GM12878 (cell line): ENCODE measurements around the gene PTPRN2. TPM values are rescaled to one million over a fixed set of nuclear protein-coding genes. Genes with fewer than 3 reads are reported as not detected.
A peak's percentile ranks its signal among the peaks of the same experiment; 100 is the strongest.

Source experiments
- ATAC-seq: fragments of 200-7000 bp; cut with Tn5 transposase; 3 replicates; pipeline ENCODE4 v1.9.1; 2020; ENCODE audit warnings: mild to moderate bottlenecking, moderate library complexity
- BruUV-seq: library from RNA; stranded (reverse); fragments of 400-500 nt; replicated peaks from 2 replicates; lab custom pipeline; 2021; lab: Mats Ljungman, UMichigan
- CTCF ChIA-PET: fragments of 300-600 bp; sonication (Branson Sonifier 250); formaldehyde crosslinking; extraction: SDS; loops from one replicate; lab custom pipeline; 2021; ENCODE audit warnings: inconsistent platforms; lab: Yijun Ruan, JAX
- POLR2A ChIA-PET: fragments of 350-600 bp; formaldehyde crosslinking; extraction: SDS; loops from one replicate; lab custom pipeline; 2021; ENCODE audit warnings: inconsistent platforms; lab: Charles Lee
- RAD21 ChIA-PET: fragments of 300-600 bp; sonication (Branson Sonifier 250); formaldehyde crosslinking; loops from one replicate; lab custom pipeline; 2023; ENCODE audit warnings: antibody characterized with exemption; ENCODE audit not compliant: unreplicated experiment; lab: Charles Lee
- SMC1A ChIA-PET: fragments of 300-600 bp; sonication (Branson Sonifier 250); formaldehyde crosslinking; loops from one replicate; lab custom pipeline; 2023; ENCODE audit not compliant: unreplicated experiment, uncharacterized antibody; lab: Charles Lee
- DNase-seq: peaks from one replicate; pipeline ENCODE4 v3.0.0-alpha.2; 2011; ENCODE audit warnings: low read depth, low spot score
- FAIRE-seq: peaks from 3 replicates; lab custom pipeline; 2011; peaks lifted over from hg19 to GRCh38; lab: Jason Lieb, UNC
- H2AFZ ChIP-seq: 2 replicates; pipeline ENCODE4 v1.6.0; 2011; ENCODE audit warnings: low read depth, low read length, control low read depth; ENCODE audit not compliant: control insufficient read depth
- H3K27ac ChIP-seq: 2 replicates; pipeline ENCODE4 v1.5.1; 2011; ENCODE audit warnings: control low read depth; ENCODE audit not compliant: control insufficient read depth, insufficient read depth
- H3K27me3 ChIP-seq, 2 experiments: replicated peaks in 1 of 2; 2 replicates each; pipeline versions ENCODE4 v1.6.0 to v1.6.1; 2011; ENCODE audit warnings: low read length in 1 of 2; ENCODE audit not compliant: control insufficient read depth in 2 of 2, insufficient read depth in 2 of 2
- H3K36me3 ChIP-seq, 2 experiments: 2 replicates each; pipeline ENCODE4 v1.5.1; 2011; ENCODE audit warnings: low read length in 1 of 2; ENCODE audit not compliant: control insufficient read depth in 2 of 2, insufficient read depth in 2 of 2
- H3K4me1 ChIP-seq: 2 replicates; pipeline ENCODE4 v1.6.1; 2011; ENCODE audit warnings: mild to moderate bottlenecking, low read length, moderate library complexity, mixed read lengths; ENCODE audit not compliant: control insufficient read depth, insufficient read depth
- H3K4me2 ChIP-seq: 2 replicates; pipeline ENCODE4 v1.6.0; 2011; ENCODE audit warnings: control low read depth; ENCODE audit not compliant: control insufficient read depth, insufficient read depth
- H3K4me3 ChIP-seq: fragments of 200-600 bp; sonication (generic); 2 replicates; pipeline ENCODE4 v1.5.1; 2016
- H3K79me2 ChIP-seq: 2 replicates; pipeline ENCODE4 v1.6.0; 2011; ENCODE audit warnings: low read length; ENCODE audit not compliant: control insufficient read depth, insufficient read depth
- H3K9ac ChIP-seq: 2 replicates; pipeline ENCODE4 v1.8.0; 2011; ENCODE audit warnings: low read length, control low read depth, mixed read lengths; ENCODE audit not compliant: control insufficient read depth, insufficient read depth
- H3K9me3 ChIP-seq: replicated peaks from 3 replicates; pipeline ENCODE4 v1.5.1; 2011; ENCODE audit warnings: mild to moderate bottlenecking, low read length; ENCODE audit not compliant: control insufficient read depth, insufficient read depth
- H4K20me1 ChIP-seq: 2 replicates; pipeline ENCODE4 v1.6.0; 2011; ENCODE audit not compliant: control insufficient read depth, insufficient read depth
- ASH2L ChIP-seq: fragments of 300-600, 200-600 bp; sonication (generic); IDR thresholded peaks from 2 replicates; pipeline ENCODE4 v1.6.1; 2017; ENCODE audit warnings: low read depth, mild to moderate bottlenecking, borderline replicate concordance
- CEBPZ ChIP-seq: fragments of 150-350 bp; IDR thresholded peaks from 2 replicates; pipeline ENCODE4 v1.6.1; 2016; ENCODE audit warnings: low read depth, low read length
- IRF5 ChIP-seq: fragments of 450-650 bp; IDR thresholded peaks from 2 replicates; pipeline ENCODE4 v1.6.1; 2017; ENCODE audit warnings: borderline replicate concordance
- KAT2A ChIP-seq: conservative IDR thresholded peaks from 2 replicates; pipeline ENCODE4 v1.6.1; 2011; ENCODE audit warnings: low read depth, low read length; ENCODE audit not compliant: control insufficient read depth
- LARP7 ChIP-seq: fragments of 450-650 bp; IDR thresholded peaks from 2 replicates; pipeline ENCODE4 v1.6.1; 2017; ENCODE audit warnings: mild to moderate bottlenecking
- MEF2B ChIP-seq: fragments of 450-650 bp; IDR thresholded peaks from 2 replicates; pipeline ENCODE4 v1.6.1; 2018; ENCODE audit warnings: mild to moderate bottlenecking, moderate library complexity; ENCODE audit not compliant: partially characterized antibody, poor library complexity, severe bottlenecking
- NFIC ChIP-seq: IDR thresholded peaks from 2 replicates; pipeline ENCODE4 v1.6.1; 2012; ENCODE audit warnings: low read depth, mild to moderate bottlenecking, inconsistent platforms, low read length, moderate library complexity
- NR2C1 ChIP-seq: fragments of 450-650 bp; IDR thresholded peaks from 2 replicates; pipeline ENCODE4 v1.6.1; 2017; ENCODE audit warnings: antibody characterized with exemption, mild to moderate bottlenecking, moderate library complexity
- REST ChIP-seq: IDR thresholded peaks from 2 replicates; pipeline ENCODE4 v1.6.1; 2012; ENCODE audit warnings: mild to moderate bottlenecking, low read depth, low read length
- SMC3 ChIP-seq: IDR thresholded peaks from 2 replicates; pipeline ENCODE4 v1.6.1; 2011; ENCODE audit warnings: low read length, improper control_type of control experiment, borderline replicate concordance
- ZZZ3 ChIP-seq: IDR thresholded peaks from 2 replicates; pipeline ENCODE4 v1.6.1; 2011; ENCODE audit warnings: low read depth; ENCODE audit not compliant: control insufficient read depth, insufficient read length
- WGBS: methylation state at CpG from one replicate; pipeline ENCODE4 v1.1.6; 2016; ENCODE audit warnings: low lambda C conversion rate; ENCODE audit not compliant: insufficient replicate concordance, insufficient coverage; ENCODE audit errors: missing lambda C conversion rate; 5-methylcytosine and 5-hydroxymethylcytosine counted together
- in situ Hi-C: fragments of 300-500 bp; cut with MboI; formaldehyde crosslinking; loops from 9 replicates; pipeline ENCODE4 v1.14.3; 2018; ENCODE audit warnings: mixed read lengths
- intact Hi-C: fragments of 100-400 bp; cut with micrococcal nuclease; formaldehyde crosslinking; loops from one replicate; pipeline ENCODE4 v1.14.2; 2022; ENCODE audit not compliant: unreplicated experiment
- polyA plus RNA-seq, 11 experiments: library from polyadenylated mRNA; depleted of rRNA in 4 of 11; unstranded in 6 of 11; stranded (reverse) in 5 of 11; fragments of >200 nt; fragmentation: Nextera tagmentation in 4 of 11; fragmentation: Illumina TruSeq in 1 of 11; extraction: Ambion mirVana in 4 of 11; extraction: Trizol in 1 of 11; gene quantifications; 1 replicate in 1 of 11; 2 replicates in 10 of 11; pipeline versions ENCODE4 v1.2.1 to v1.2.3, GENCODE V29; 2011 to 2016; ENCODE audit warnings: inconsistent platforms in 2 of 11, missing spikeins in 2 of 11, low read depth in 1 of 11
- total RNA-seq, 4 experiments: library from RNA; depleted of rRNA in 3 of 4; stranded (reverse); fragments of >200 nt in 3 of 4; fragmentation: Illumina TruSeq in 1 of 4; extraction: Trizol in 1 of 4; gene quantifications; 2 replicates each; pipeline versions ENCODE4 v1.2.1 to v1.2.3, GENCODE V29; 2013 to 2021

The PTPRN2 gene
- total and polyA plus RNA-seq, 10 of the 15 experiments (the other 5 are each of a cell fraction or from before 2014, with no cell fraction given) = 5.4 TPM; not detected in 9

GRCh38 chr7:157570531-157571200 lies 1017.0 kb downstream of the PTPRN2 start:
- CTCF ChIA-PET = no interaction called here
- RAD21 ChIA-PET = no interaction called here
- no peak overlapping the region for H2AFZ ChIP-seq
- TF ChIP-seq REST (no peak), ASH2L (no peak), IRF5 (no peak), LARP7 (no peak), NFIC (no peak), MEF2B (no peak), KAT2A (no peak), SMC3 (no peak), CEBPZ (no peak), ZZZ3 (no peak), NR2C1 (no peak)

More at GRCh38 chr7:157570531-157571200, 1017.0 kb downstream of the PTPRN2 start:
- Histone ChIP-seq H3K9ac (no peak overlapping the region), H3K9me3 (no peaks in the 10 kb centered on the region; the same call in 2 of the 3 replicates), H4K20me1 (no peaks in the 10 kb centered on the region), H3K4me2 (no peak overlapping the region), H3K79me2 (no peaks in the 10 kb centered on the region), H3K4me3 (no peak overlapping the region), H3K27ac (no peak overlapping the region), H3K36me3 (no peaks in the 10 kb centered on the region), H3K27me3 (no peaks in the 10 kb centered on the region), H3K4me1 (no peaks in the 10 kb centered on the region; the same call in 1 of the 2 replicates)
- BruUV-seq = no TSS peak
- 38% methylated on average over 14 of the region's 24 CpGs for WGBS
- ChIA-PET POLR2A (no interaction called here), SMC1A (no interaction called here)
- FAIRE-seq = no peak
- ATAC-seq = peak; percentile 51
- DNase-seq = no peak
- in situ Hi-C loops (no loop called here), intact Hi-C loops (no loop called here)
